ENCODE data around the gene ALDH5A1. TPM values are rescaled to one million over a fixed set of nuclear protein-coding genes. Genes with fewer than 3 reads are reported as not detected.

The ALDH5A1 gene
- total RNA-seq, 1 donor from 2014 or later, result 6.6 TPM

DNA sequence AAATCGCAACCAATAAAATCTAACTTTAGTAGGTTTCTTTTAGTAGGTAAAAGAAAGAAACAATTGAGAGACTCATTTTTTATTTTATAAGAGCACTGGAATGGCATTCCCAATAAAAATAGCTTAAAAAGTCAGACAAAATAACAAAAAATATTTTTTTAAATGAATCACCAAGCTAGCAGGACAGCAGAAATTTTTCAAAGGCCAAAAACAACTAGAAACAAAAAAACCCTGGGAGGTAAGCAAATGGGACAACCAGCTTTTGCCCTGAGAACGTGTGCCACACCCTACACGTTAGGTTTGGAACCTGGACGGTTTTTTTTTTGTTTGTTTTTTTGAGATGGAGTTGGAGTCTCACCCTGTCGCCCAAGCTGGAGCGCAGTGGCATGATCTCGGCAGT lies 25.0 kb upstream of the ALDH5A1 start:
- Mint-ChIP-seq H3K27me3 (ENCODE audit: unreplicated experiment) (no peaks in the 10 kb centered on the region), H3K27ac (ENCODE audit: unreplicated experiment) (peak overlapping the region; percentile 81), H3K4me3 (ENCODE audit: unreplicated experiment) (no peak overlapping the region), H3K4me1 (ENCODE audit: unreplicated experiment) (peaks cover 26% of the 10 kb centered on the region), H3K36me3 (ENCODE audit: unreplicated experiment) (no peaks in the 10 kb centered on the region), H3K9me3 (ENCODE audit: unreplicated experiment) (no peaks in the 10 kb centered on the region)
- peak; percentile 25 for DNase-seq (ENCODE audit: extremely low spot score, unreplicated experiment)
- TF ChIP-seq, protein P1, sequence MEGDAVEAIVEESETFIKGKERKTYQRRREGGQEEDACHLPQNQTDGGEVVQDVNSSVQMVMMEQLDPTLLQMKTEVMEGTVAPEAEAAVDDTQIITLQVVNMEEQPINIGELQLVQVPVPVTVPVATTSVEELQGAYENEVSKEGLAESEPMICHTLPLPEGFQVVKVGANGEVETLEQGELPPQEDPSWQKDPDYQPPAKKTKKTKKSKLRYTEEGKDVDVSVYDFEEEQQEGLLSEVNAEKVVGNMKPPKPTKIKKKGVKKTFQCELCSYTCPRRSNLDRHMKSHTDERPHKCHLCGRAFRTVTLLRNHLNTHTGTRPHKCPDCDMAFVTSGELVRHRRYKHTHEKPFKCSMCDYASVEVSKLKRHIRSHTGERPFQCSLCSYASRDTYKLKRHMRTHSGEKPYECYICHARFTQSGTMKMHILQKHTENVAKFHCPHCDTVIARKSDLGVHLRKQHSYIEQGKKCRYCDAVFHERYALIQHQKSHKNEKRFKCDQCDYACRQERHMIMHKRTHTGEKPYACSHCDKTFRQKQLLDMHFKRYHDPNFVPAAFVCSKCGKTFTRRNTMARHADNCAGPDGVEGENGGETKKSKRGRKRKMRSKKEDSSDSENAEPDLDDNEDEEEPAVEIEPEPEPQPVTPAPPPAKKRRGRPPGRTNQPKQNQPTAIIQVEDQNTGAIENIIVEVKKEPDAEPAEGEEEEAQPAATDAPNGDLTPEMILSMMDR (IDR thresholded peaks at IDR 0.05), result no peak

DNA sequence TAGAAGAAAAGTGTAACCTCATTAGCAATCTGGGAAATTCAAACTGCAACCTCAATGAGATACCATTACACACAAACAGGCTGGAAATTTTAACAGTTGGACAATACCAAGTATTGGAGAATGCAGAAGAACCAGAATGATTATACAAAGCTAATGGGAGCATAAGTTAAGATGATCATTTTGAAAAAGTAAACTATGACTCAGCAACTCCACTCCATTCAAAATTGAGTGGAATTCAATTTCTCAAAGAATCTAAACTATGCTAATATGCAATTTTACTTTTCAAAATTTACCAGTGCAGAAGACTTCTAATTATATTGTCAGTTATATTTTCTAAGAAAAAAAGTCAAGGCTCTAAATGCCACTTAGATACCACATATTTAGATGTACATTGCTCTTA lies 22.6 kb upstream of the ALDH5A1 start:
- peak overlapping the region; percentile 52 for H3K27ac Mint-ChIP-seq (ENCODE audit: unreplicated experiment)
- H3K36me3 Mint-ChIP-seq (ENCODE audit: unreplicated experiment), result no peaks in the 10 kb centered on the region
- H3K9me3 Mint-ChIP-seq (ENCODE audit: unreplicated experiment), result no peaks in the 10 kb centered on the region
- H3K27me3 Mint-ChIP-seq (ENCODE audit: unreplicated experiment), result no peaks in the 10 kb centered on the region
- no peak for DNase-seq (ENCODE audit: extremely low spot score, unreplicated experiment)
- TF ChIP-seq, protein P1 (IDR thresholded peaks at IDR 0.05), result no peak
- no peak overlapping the region for H3K4me3 Mint-ChIP-seq (ENCODE audit: unreplicated experiment)
- H3K4me1 Mint-ChIP-seq (ENCODE audit: unreplicated experiment), result peaks cover 22% of the 10 kb centered on the region

DNA sequence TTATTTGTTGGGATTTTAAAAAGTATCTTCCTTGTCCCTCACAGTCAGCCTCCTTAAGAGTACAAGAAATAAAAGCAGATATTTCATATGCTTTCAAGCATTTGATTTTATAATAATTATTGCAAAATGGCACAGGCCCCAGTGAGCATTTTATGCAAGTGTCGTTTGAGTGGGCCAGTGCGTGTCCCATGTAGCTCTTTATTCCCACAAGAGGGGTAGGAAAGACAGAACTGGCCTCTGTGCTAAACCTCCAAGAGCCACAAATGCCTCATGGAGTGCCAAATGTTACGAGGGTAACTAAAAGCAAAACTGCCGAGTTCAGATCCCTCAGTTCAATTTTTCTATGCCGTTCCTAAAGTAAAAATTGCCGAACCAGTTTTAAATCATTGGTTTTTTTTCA lies 18.1 kb upstream of the ALDH5A1 start:
- Mint-ChIP-seq H3K9me3 (ENCODE audit: unreplicated experiment) (no peaks in the 10 kb centered on the region), H3K27ac (ENCODE audit: unreplicated experiment) (no peak overlapping the region), H3K4me3 (ENCODE audit: unreplicated experiment) (no peak overlapping the region), H3K4me1 (ENCODE audit: unreplicated experiment) (peaks cover 10% of the 10 kb centered on the region), H3K27me3 (ENCODE audit: unreplicated experiment) (no peaks in the 10 kb centered on the region), H3K36me3 (ENCODE audit: unreplicated experiment) (no peaks in the 10 kb centered on the region)
- DNase-seq (ENCODE audit: extremely low spot score, unreplicated experiment), result peak; percentile 4
- TF ChIP-seq, protein P1 (IDR thresholded peaks at IDR 0.05), result no peak

DNA sequence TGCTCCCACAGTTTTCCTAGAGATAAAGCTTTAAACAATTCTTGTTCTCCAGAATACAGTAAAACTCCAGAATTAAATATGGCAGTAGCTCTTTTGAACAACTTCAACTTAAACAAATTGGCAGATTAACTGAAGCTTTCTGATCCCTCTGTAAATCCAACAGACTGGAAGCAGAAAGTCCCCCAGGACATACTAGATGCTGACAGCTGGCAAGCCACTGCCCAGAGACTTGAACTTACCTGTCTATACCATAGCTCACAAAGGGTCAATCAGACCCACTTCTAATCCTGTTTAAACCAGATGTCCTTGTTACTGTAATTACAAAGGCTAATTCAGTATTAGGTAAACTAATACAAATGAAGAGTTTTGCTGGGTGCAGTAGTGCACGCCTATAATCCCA lies 17.7 kb upstream of the ALDH5A1 start:
- Mint-ChIP-seq H3K27me3 (ENCODE audit: unreplicated experiment) (no peaks in the 10 kb centered on the region), H3K4me1 (ENCODE audit: unreplicated experiment) (peaks cover 6% of the 10 kb centered on the region), H3K9me3 (ENCODE audit: unreplicated experiment) (no peaks in the 10 kb centered on the region), H3K27ac (ENCODE audit: unreplicated experiment) (no peak overlapping the region), H3K4me3 (ENCODE audit: unreplicated experiment) (no peak overlapping the region), H3K36me3 (ENCODE audit: unreplicated experiment) (no peaks in the 10 kb centered on the region)
- DNase-seq (ENCODE audit: extremely low spot score, unreplicated experiment), result no peak
- TF ChIP-seq, protein P1 (IDR thresholded peaks at IDR 0.05), result no peak

DNA sequence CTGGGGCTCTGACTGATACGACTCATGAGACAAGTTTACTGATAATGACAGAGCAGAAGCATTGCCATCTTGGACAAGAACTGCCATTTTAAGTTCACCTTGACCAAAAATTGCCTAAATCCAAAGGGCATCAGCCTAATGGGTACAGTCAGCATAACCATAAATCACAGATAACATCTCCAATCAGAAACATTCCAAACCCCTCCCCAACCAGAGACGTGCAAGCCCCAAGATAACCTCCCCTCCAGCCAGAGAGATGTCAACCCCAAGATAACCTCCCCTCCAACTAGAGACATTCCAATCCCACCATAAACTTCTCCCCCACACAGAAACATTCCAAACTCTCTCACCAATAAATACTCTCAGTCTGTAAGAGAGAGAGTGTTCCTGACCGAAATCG lies 15.9 kb upstream of the ALDH5A1 start:
- no peaks in the 10 kb centered on the region for H3K9me3 Mint-ChIP-seq (ENCODE audit: unreplicated experiment)
- H3K27me3 Mint-ChIP-seq (ENCODE audit: unreplicated experiment), result no peaks in the 10 kb centered on the region
- DNase-seq (ENCODE audit: extremely low spot score, unreplicated experiment), result no peak
- H3K27ac Mint-ChIP-seq (ENCODE audit: unreplicated experiment), result no peak overlapping the region
- H3K4me3 Mint-ChIP-seq (ENCODE audit: unreplicated experiment), result no peak overlapping the region
- TF ChIP-seq, protein P1 (IDR thresholded peaks at IDR 0.05), result no peak
- H3K36me3 Mint-ChIP-seq (ENCODE audit: unreplicated experiment), result no peaks in the 10 kb centered on the region
- peaks cover 4% of the 10 kb centered on the region for H3K4me1 Mint-ChIP-seq (ENCODE audit: unreplicated experiment)
